Measurements from ENCODE around the gene CCDC15. TPM values are rescaled to one million over a fixed set of nuclear protein-coding genes. Genes with fewer than 3 reads are reported as not detected.

The CCDC15 gene
- total and polyA plus RNA-seq, 2 experiments from 2014 or later = 2.9 to 3.3 TPM

DNA sequence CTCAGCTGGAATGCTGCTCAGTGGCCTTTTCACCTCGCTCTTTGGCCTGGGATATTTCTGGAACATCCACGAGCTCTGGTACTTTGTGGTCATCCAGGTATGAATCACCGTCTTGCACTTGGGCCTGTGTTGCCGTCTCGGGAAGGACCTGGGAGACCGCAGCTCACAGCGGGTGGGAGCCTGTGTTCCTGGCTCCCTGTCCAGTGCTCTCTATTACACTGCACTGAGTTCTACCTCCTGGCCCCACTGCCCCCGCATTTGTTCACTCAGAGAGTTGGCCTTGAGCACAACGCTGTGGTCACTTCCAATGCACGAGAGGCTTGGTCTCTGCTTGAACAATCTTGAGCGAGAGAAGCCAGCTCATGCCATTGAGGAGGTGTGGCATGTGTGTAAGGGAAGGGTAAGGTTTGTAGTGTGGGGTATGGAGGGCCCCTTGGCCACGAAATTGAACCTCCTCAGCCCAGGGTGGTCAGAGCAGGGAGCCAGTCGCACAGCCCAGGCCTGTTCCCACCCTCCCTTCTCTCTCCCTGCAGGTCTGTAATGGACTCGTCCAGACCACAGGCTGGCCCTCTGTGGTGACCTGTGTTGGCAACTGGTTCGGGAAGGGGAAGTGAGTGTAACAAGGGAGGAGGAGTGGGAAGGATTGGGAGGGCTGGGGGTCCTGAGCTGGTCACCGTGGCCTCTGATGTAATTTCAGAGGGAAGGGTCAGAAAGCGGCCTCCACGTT lies 125.3 kb downstream of the CCDC15 start:
- no peak overlapping the region for H3K4me3 ChIP-seq
- no peak overlapping the region for H2AFZ ChIP-seq
- H3K9me2 ChIP-seq (ENCODE audit: insufficient read depth) = no peaks in the 10 kb centered on the region
- H3K4me2 ChIP-seq = no peak overlapping the region
- no peaks in the 10 kb centered on the region for H3F3A ChIP-seq (replicated peaks; ENCODE audit: low read depth)
- no peaks in the 10 kb centered on the region for H3K36me3 ChIP-seq (ENCODE audit: insufficient read depth)
- DNase-seq (ENCODE audit: low spot score) = no peak
- TF ChIP-seq STAT1 (IDR thresholded peaks at IDR 0.05; ENCODE audit: unreplicated experiment) (no peak), ZNF114 (CRISPR knock-in tag; IDR thresholded peaks at IDR 0.05) (no peak), POLR2AphosphoS5 (IDR thresholded peaks at IDR 0.05; ENCODE audit: low read depth) (no peak), EZH2 (IDR thresholded peaks at IDR 0.05; ENCODE audit: low read depth, unreplicated experiment) (no peak), NANOG (IDR thresholded peaks at IDR 0.05; ENCODE audit: borderline replicate concordance) (no peak), EZH2phosphoT487 (IDR thresholded peaks at IDR 0.05; ENCODE audit: unreplicated experiment) (no peak), REST (IDR thresholded peaks at IDR 0.05; ENCODE audit: unreplicated experiment) (no peak)
- TF ChIP-seq, protein P1, sequence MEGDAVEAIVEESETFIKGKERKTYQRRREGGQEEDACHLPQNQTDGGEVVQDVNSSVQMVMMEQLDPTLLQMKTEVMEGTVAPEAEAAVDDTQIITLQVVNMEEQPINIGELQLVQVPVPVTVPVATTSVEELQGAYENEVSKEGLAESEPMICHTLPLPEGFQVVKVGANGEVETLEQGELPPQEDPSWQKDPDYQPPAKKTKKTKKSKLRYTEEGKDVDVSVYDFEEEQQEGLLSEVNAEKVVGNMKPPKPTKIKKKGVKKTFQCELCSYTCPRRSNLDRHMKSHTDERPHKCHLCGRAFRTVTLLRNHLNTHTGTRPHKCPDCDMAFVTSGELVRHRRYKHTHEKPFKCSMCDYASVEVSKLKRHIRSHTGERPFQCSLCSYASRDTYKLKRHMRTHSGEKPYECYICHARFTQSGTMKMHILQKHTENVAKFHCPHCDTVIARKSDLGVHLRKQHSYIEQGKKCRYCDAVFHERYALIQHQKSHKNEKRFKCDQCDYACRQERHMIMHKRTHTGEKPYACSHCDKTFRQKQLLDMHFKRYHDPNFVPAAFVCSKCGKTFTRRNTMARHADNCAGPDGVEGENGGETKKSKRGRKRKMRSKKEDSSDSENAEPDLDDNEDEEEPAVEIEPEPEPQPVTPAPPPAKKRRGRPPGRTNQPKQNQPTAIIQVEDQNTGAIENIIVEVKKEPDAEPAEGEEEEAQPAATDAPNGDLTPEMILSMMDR (conservative IDR thresholded peaks at IDR 0.05; ENCODE audit: low read depth in 2 of 2) = no peak
- no peaks in the 10 kb centered on the region for H3K4me1 ChIP-seq (ENCODE audit: insufficient read depth)
- no peak overlapping the region for H3K4me3 Mint-ChIP-seq
- H3K4me1 Mint-ChIP-seq = peaks cover 2% of the 10 kb centered on the region; the same call in 2 of the 3 replicates
- H3K9me3 Mint-ChIP-seq = no peaks in the 10 kb centered on the region; the same call in 2 of the 3 replicates
- no peaks in the 10 kb centered on the region for H3K27me3 ChIP-seq (ENCODE audit: insufficient read depth)
- H3K79me2 ChIP-seq (replicated peaks; ENCODE audit: insufficient read depth) = no peaks in the 10 kb centered on the region
- no peak overlapping the region for H3K27ac Mint-ChIP-seq
- no peaks in the 10 kb centered on the region for H4K20me1 ChIP-seq (replicated peaks; ENCODE audit: insufficient read depth)
- H3K27me3 Mint-ChIP-seq (ENCODE audit: insufficient read depth, low read depth, poor library complexity) = peaks cover 18% of the 10 kb centered on the region
- no peak overlapping the region for H3K27ac ChIP-seq (ENCODE audit: low read depth)
- H3K36me3 Mint-ChIP-seq (ENCODE audit: low read depth) = no peaks in the 10 kb centered on the region; the same call in 2 of the 3 replicates
- ATAC-seq = no peak

DNA sequence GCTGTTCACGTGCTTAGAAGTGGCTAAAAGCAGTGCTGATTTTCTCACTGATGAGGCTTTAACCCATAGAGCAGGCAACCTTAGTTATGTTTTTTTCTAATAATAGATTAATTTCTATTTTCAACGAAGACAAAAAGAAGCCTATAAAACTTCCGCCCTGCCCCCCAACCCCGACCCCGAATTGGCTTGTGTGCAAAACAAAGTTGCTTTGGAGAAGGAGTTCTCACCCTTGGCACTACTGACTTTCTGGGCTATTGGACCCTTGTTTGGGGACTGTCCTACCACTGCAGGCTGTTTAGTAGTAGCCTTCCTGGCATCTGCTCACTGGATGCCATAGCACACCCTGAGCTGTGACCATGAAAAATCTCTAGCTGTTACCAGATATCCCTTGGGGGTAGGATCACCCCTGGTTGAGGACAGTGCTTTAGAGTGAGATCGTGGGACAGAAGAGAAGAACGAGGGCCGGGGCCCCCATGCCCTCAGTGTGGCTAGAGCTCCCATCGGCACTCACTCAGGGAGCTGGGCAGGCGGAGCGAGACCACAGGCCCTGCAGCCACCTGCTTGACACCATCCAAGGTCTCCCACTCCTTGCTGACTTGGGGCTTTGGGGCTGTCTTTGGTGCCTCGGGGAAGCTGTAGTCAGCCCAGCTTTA lies 126.0 kb downstream of the CCDC15 start:
- Mint-ChIP-seq H3K27ac (no peak overlapping the region), H3K27me3 (ENCODE audit: insufficient read depth, low read depth, poor library complexity) (peaks cover 16% of the 10 kb centered on the region)
- TF ChIP-seq CREB1 (CRISPR knock-in tag; IDR thresholded peaks at IDR 0.05; ENCODE audit: low read depth) (no peak), NANOG (IDR thresholded peaks at IDR 0.05; ENCODE audit: borderline replicate concordance) (no peak), ZNF331 (CRISPR knock-in tag; IDR thresholded peaks at IDR 0.05; ENCODE audit: low read depth) (no peak), POLR2AphosphoS5 (IDR thresholded peaks at IDR 0.05; ENCODE audit: low read depth) (no peak), EZH2 (IDR thresholded peaks at IDR 0.05; ENCODE audit: low read depth, unreplicated experiment) (no peak), ETS1 (IDR thresholded peaks at IDR 0.05) (no peak), EZH2phosphoT487 (IDR thresholded peaks at IDR 0.05; ENCODE audit: unreplicated experiment) (no peak)
- TF ChIP-seq, protein P1 (conservative IDR thresholded peaks at IDR 0.05; ENCODE audit: low read depth in 2 of 2) = no peak

More for the DNA sequence above, 126.0 kb downstream of the CCDC15 start:
- Histone ChIP-seq H2AFZ (no peak overlapping the region), H3K27ac (ENCODE audit: low read depth) (no peak overlapping the region), H3K4me3 (no peak overlapping the region), H3F3A (replicated peaks; ENCODE audit: low read depth) (no peaks in the 10 kb centered on the region), H3K4me1 (ENCODE audit: insufficient read depth) (no peaks in the 10 kb centered on the region), H3K4me2 (no peak overlapping the region), H3K9me2 (ENCODE audit: insufficient read depth) (no peaks in the 10 kb centered on the region), H3K36me3 (ENCODE audit: insufficient read depth) (no peaks in the 10 kb centered on the region), H3K27me3 (ENCODE audit: insufficient read depth) (no peaks in the 10 kb centered on the region), H4K20me1 (replicated peaks; ENCODE audit: insufficient read depth) (no peaks in the 10 kb centered on the region), H3K79me2 (replicated peaks; ENCODE audit: insufficient read depth) (no peaks in the 10 kb centered on the region)
- Mint-ChIP-seq H3K4me3 (no peak overlapping the region), H3K36me3 (ENCODE audit: low read depth) (no peaks in the 10 kb centered on the region; the same call in 2 of the 3 replicates), H3K4me1 (peaks cover 2% of the 10 kb centered on the region), H3K9me3 (no peaks in the 10 kb centered on the region; the same call in 2 of the 3 replicates)
- ATAC-seq (no peak), DNase-seq (ENCODE audit: low spot score) (no peak)
